Coronary artery (tissue), 2 donors: ENCODE data around the gene SLC35A5.

Experiments used
- DNase-seq: peaks from one replicate; pipeline ENCODE4 v3.0.0-alpha.2; 2017; ENCODE audit warnings: low spot score
- H3K27ac ChIP-seq, 2 donors: fragments of 200-600 bp; sonication (generic); one replicate each; pipeline ENCODE4 v1.5.1; 2016 to 2019
- H3K4me3 ChIP-seq: fragments of 200-600 bp; sonication (generic); 2 replicates; pipeline ENCODE4 v1.5.1; 2016; ENCODE audit warnings: mild to moderate bottlenecking, moderate library complexity
- TF ChIP-seq, protein P1 (sequence below): fragments of 200-600 bp; sonication (generic); IDR thresholded peaks from one replicate; pipeline ENCODE4 v1.5.1; 2019; ENCODE audit warnings: antibody characterized with exemption

Gene SLC35A5

DNA sequence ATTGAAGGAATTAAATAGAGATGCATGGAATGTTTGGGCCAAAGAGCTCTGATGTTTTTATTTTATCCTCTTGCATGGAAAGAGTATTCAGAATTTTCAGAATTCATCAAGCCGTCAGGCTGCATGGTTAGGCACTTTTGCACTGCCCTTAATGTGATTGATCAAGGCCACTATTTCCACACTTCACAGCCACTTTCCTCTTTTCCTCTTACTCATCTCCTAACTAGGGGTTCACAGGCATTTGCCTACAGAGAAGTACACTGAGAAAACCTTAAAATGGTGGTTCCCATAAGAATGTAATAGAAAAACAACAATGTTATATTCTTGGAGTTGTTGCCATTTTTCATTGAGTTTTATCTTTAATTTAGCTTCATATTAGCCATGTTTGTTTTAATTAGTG is 10.9 kb downstream of the SLC35A5 start:
- H3K27ac ChIP-seq: no peak overlapping the region
- no peak overlapping the region for H3K4me3 ChIP-seq
- TF ChIP-seq, protein P1, sequence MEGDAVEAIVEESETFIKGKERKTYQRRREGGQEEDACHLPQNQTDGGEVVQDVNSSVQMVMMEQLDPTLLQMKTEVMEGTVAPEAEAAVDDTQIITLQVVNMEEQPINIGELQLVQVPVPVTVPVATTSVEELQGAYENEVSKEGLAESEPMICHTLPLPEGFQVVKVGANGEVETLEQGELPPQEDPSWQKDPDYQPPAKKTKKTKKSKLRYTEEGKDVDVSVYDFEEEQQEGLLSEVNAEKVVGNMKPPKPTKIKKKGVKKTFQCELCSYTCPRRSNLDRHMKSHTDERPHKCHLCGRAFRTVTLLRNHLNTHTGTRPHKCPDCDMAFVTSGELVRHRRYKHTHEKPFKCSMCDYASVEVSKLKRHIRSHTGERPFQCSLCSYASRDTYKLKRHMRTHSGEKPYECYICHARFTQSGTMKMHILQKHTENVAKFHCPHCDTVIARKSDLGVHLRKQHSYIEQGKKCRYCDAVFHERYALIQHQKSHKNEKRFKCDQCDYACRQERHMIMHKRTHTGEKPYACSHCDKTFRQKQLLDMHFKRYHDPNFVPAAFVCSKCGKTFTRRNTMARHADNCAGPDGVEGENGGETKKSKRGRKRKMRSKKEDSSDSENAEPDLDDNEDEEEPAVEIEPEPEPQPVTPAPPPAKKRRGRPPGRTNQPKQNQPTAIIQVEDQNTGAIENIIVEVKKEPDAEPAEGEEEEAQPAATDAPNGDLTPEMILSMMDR: no peak
- no peak for DNase-seq

DNA sequence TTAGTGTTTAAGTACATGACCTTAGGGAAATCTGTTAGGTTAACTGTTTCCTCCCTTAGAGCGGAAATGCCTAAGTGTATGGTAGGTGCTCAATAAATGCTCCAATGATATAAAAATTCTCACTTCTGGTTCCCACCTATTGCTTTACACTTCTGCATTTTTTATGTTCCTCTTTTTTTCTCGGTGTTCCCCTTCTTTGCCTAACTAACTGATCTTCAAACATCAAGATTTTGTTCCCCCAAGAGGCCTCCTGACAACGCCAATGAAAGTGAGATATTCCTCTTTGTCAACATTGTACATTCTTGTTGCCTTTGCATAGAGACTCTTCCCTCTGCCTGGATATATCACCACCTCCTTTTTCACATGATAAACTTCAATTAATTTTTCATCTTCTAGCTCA is 17.4 kb downstream of the SLC35A5 start:
- Histone ChIP-seq H3K27ac (no peak overlapping the region), H3K4me3 (no peak overlapping the region)
- no peak for DNase-seq
- TF ChIP-seq, protein P1: no peak

DNA sequence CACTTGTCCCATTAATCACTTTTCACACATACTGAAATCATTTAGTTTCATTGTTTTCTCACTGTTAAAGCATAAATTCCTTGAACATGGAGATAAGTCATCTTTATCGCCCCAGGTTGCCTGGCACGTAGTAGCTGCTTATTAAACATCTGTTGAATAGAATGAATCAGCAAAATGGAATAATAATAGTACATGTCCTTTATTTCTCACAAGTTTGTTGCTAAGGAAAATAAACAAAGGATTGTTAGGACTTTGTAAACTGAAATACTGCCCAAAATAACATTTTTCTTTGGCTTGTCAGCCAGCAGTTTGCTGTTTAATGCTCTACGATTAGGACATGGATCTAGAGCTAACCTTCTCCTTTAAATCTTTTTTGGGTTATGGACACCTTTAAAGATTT is 17.9 kb downstream of the SLC35A5 start:
- TF ChIP-seq, protein P1: no peak
- Histone ChIP-seq H3K4me3 (no peak overlapping the region), H3K27ac (no peak overlapping the region)
- no peak for DNase-seq

DNA sequence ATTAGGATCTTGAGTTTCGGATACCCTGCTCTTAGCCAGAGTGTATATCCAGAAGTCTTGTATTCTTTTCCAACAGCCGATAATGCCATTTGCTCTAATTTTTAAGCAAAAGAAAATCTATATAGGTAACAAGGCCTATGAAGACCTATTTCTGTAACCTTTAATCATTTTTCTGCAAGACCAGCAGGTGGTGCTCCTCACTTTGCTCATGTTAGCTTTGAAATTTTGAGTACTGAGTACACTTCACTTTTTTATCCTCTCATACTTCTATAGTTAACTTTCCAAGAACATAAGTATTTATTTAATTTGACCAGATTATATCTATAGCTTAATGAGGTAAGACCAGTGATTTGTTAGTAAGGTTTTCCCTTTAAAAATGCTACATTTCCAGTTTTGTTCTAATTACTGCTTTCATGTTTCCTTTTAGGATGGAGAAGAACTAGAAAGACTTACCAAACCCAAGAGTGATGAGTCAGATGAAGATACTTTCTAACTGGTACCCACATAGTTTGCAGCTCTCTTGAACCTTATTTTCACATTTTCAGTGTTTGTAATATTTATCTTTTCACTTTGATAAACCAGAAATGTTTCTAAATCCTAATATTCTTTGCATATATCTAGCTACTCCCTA is 20.5 kb downstream of the SLC35A5 start:
- no peak for DNase-seq

GRCh38 chr3:112583105-112583504 is 21.3 kb downstream of the SLC35A5 start:
- Histone ChIP-seq H3K27ac (no peak overlapping the region), H3K4me3 (no peak overlapping the region)
- no peak for DNase-seq
- TF ChIP-seq, protein P1: no peak

More for the DNA sequence above, 20.5 kb downstream of the SLC35A5 start:
- H3K27ac ChIP-seq: no peak overlapping the region
- TF ChIP-seq, protein P1: no peak
- no peak overlapping the region for H3K4me3 ChIP-seq

DNA sequence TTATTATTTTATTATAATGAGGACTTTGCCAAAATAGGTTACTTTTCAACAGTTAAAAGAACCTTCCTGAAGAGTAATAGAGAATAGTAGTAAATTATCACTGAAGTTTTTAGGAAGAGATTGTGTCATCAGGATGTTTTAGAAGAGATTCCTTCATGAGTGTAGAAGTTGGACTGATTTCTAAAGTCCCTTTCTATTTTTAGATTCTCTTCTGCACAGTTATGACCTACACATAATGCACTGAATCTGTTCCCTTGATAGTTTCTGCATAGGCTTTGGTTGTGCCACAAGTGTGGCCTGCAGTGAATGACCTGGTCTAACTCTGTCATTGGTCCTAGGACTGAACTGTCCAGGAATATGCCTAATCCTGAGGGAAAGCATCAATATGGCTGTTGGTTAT is 23.9 kb downstream of the SLC35A5 start:
- Histone ChIP-seq H3K4me3 (no peak overlapping the region), H3K27ac (no peak overlapping the region)
- no peak for DNase-seq
- TF ChIP-seq, protein P1: no peak

DNA sequence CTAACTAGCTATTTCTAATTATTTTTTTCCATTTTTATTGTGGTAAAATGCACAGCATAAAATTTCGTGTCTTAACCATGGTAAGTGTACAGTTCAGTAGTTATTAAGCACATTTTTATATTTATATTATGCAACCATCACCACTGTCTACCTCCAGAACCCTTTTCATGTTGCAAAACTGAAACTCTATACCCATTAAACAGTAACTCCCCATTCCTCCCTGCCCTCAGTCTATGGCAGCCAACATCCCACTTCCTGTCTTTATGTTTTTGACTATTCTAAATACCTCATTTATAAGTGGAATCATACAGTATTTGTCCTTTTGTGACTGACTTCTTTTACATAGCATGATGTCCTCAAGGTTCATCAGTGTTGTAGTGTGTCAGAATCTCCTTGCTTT is 25.5 kb downstream of the SLC35A5 start:
- no peak for DNase-seq
- H3K4me3 ChIP-seq: no peak overlapping the region
- TF ChIP-seq, protein P1: no peak
- no peak overlapping the region for H3K27ac ChIP-seq
